Left ventricle myocardium inferior (tissue), 1 donor: Measurements from ENCODE around the gene SERGEF. TPM values are rescaled to one million over a fixed set of nuclear protein-coding genes. Genes with fewer than 3 reads are reported as not detected.

ENCODE experiments used
- DNase-seq: peaks from one replicate; pipeline ENCODE4 v3.0.0-alpha.2; 2020
- H3K27ac ChIP-seq: fragments of 200-600 bp; replicated peaks from 2 replicates; pipeline ENCODE4 v1.8.0; 2021
- H3K27me3 ChIP-seq: fragments of 200-600 bp; 2 replicates; pipeline ENCODE4 v1.8.0; 2021; ENCODE audit warnings: low read depth
- H3K36me3 ChIP-seq: fragments of 200-600 bp; 2 replicates; pipeline ENCODE4 v1.8.0; 2021
- H3K4me1 ChIP-seq: fragments of 200-600 bp; 2 replicates; pipeline ENCODE4 v1.8.0; 2021
- H3K4me3 ChIP-seq: fragments of 200-600 bp; 2 replicates; pipeline ENCODE4 v1.8.0; 2021; ENCODE audit warnings: mild to moderate bottlenecking, moderate library complexity
- H3K9me3 ChIP-seq: fragments of 200-600 bp; replicated peaks from 2 replicates; pipeline ENCODE4 v1.8.0; 2021
- CTCF ChIP-seq: fragments of 200-600 bp; IDR thresholded peaks from 2 replicates; pipeline ENCODE4 v1.8.0; 2021; ENCODE audit warnings: antibody characterized with exemption, mild to moderate bottlenecking, borderline replicate concordance
- intact Hi-C: fragments of 100-400 bp; cut with micrococcal nuclease; formaldehyde crosslinking; loops from one replicate; pipeline ENCODE4 v1.11.0; 2022
- total RNA-seq: library from RNA; stranded (reverse); fragmentation: NEBNext Ultra II Directional; extraction: Animal tissue kit (Norgen Biotek cat#: 25700); gene quantifications from one replicate; pipeline ENCODE4 v1.2.1, GENCODE V29; 2021
- donor health status: DM: no; HTN: yes; CAD: no; lungs with severe emphysema.

Gene SERGEF
- total RNA-seq, 1 donor from 2014 or later, result 13.1 TPM

GRCh38 chr11:17741487-17741886 is 271.4 kb downstream of the SERGEF start:
- H3K27me3 ChIP-seq, result peaks cover 69% of the 10 kb centered on the region
- TF ChIP-seq CTCF, result no peak

GRCh38 chr11:17740649-17741235 is 272.1 kb downstream of the SERGEF start:
- peaks cover 70% of the 10 kb centered on the region for H3K27me3 ChIP-seq
- H3K4me1 ChIP-seq, result peaks cover 8% of the 10 kb centered on the region
- no peak overlapping the region for H3K27ac ChIP-seq
- no peak for TF ChIP-seq CTCF
- intact Hi-C loops, result no loop called here
- no peaks in the 10 kb centered on the region for H3K9me3 ChIP-seq
- H3K36me3 ChIP-seq, result no peaks in the 10 kb centered on the region
- no peak for DNase-seq
- no peak overlapping the region for H3K4me3 ChIP-seq

More at GRCh38 chr11:17741487-17741886, 271.4 kb downstream of the SERGEF start:
- Histone ChIP-seq H3K4me3 (no peak overlapping the region), H3K36me3 (no peaks in the 10 kb centered on the region), H3K4me1 (peaks cover under 1% of the 10 kb centered on the region), H3K27ac (no peak overlapping the region), H3K9me3 (no peaks in the 10 kb centered on the region)
- no peak for DNase-seq
- intact Hi-C loops, result no loop called here

- H3K4me1 ChIP-seq, result peaks cover 16% of the 10 kb centered on the region
- no peaks in the 10 kb centered on the region for H3K9me3 ChIP-seq
- no peak overlapping the region for H3K4me3 ChIP-seq
- no peak for DNase-seq
- intact Hi-C loops, result no loop called here
- H3K27me3 ChIP-seq, result peaks cover 70% of the 10 kb centered on the region
- no peaks in the 10 kb centered on the region for H3K36me3 ChIP-seq
- no peak for TF ChIP-seq CTCF
- H3K27ac ChIP-seq, result no peak overlapping the region
Measured at GRCh38 chr11:17739945-17740338, 272.9 kb downstream of the SERGEF start.

- Histone ChIP-seq H3K4me3 (no peak overlapping the region), H3K9me3 (no peaks in the 10 kb centered on the region), H3K27ac (no peak overlapping the region), H3K4me1 (peaks cover 21% of the 10 kb centered on the region), H3K27me3 (peaks cover 82% of the 10 kb centered on the region), H3K36me3 (no peaks in the 10 kb centered on the region)
- TF ChIP-seq CTCF, result no peak
- DNase-seq, result no peak
- intact Hi-C loops, result no loop called here
Measured at GRCh38 chr11:17738151-17738973, 274.5 kb downstream of the SERGEF start.

Other genes starting within 250 kb of the SERGEF start
- not detected for gene TPH1, start 33.2 kb upstream of the SERGEF start, total RNA-seq
- 6.8 TPM for gene SAAL1, start 93.0 kb upstream of the SERGEF start, total RNA-seq
- not detected for gene MRGPRX3, start 119.5 kb upstream of the SERGEF start, total RNA-seq
- gene MRGPRX4, start 159.8 kb upstream of the SERGEF start, total RNA-seq, result not detected
- not detected for gene SAA4, start 223.8 kb upstream of the SERGEF start, total RNA-seq
- 0.60 TPM for gene SAA2, start 235.6 kb upstream of the SERGEF start, total RNA-seq